ENCODE results near the gene AK2. TPM values are rescaled to one million over a fixed set of nuclear protein-coding genes. Genes with fewer than 3 reads are reported as not detected.

Gene AK2
- total and polyA plus RNA-seq, 10 of the 15 experiments (the other 5 are each of a cell fraction or from before 2014, with no cell fraction given), result 52.3 to 500 (median 278) TPM

GRCh38 chr1:33060579-33061083, 23.9 kb upstream of the AK2 start:
- RAD21 ChIA-PET (ENCODE audit: unreplicated experiment), result interaction anchor here (0.7 kb wide), 1 partner anchor 15 kb away, joined by 3 read pairs; no protein-coding TSS in a partner anchor
- Histone ChIP-seq H3K27me3 (replicated peaks in 1 of 2; ENCODE audit: control insufficient read depth in 2 of 2, insufficient read depth in 2 of 2, low read length in 1 of 2) (no peaks in the 10 kb centered on the region), H3K4me2 (ENCODE audit: control insufficient read depth, insufficient read depth) (no peak overlapping the region), H3K9ac (ENCODE audit: control insufficient read depth, insufficient read depth, low read length) (no peak overlapping the region), H4K20me1 (ENCODE audit: control insufficient read depth, insufficient read depth) (no peaks in the 10 kb centered on the region), H3K27ac (ENCODE audit: control insufficient read depth, insufficient read depth) (no peak overlapping the region), H3K9me3 (replicated peaks; ENCODE audit: control insufficient read depth, insufficient read depth, low read length) (no peaks in the 10 kb centered on the region; the same call in 1 of the 3 replicates), H3K79me2 (ENCODE audit: control insufficient read depth, insufficient read depth, low read length) (no peaks in the 10 kb centered on the region), H3K4me3 (no peak overlapping the region), H3K36me3 (ENCODE audit: control insufficient read depth in 2 of 2, insufficient read depth in 2 of 2, low read length in 1 of 2) (no peaks in the 10 kb centered on the region), H3K4me1 (ENCODE audit: control insufficient read depth, insufficient read depth, low read length) (peaks cover 9% of the 10 kb centered on the region), H2AFZ (ENCODE audit: control insufficient read depth, low read depth, low read length) (no peak overlapping the region)
- POLR2A ChIA-PET, result interaction anchor here (0.7 kb wide), 1 partner anchor 128 kb away, joined by 3 read pairs; no protein-coding TSS in a partner anchor
- no peak for TF ChIP-seq MYB (IDR thresholded peaks at IDR 0.05; ENCODE audit: borderline replicate concordance, low read depth, low read length)
- TF ChIP-seq ZZZ3 (IDR thresholded peaks at IDR 0.05; ENCODE audit: control insufficient read depth, insufficient read length, low read depth), result no peak
- TF ChIP-seq NFYB (IDR thresholded peaks at IDR 0.05; ENCODE audit: insufficient read depth, low read depth, low read length), result no peak
- TF ChIP-seq TCF3 (IDR thresholded peaks at IDR 0.05; ENCODE audit: borderline replicate concordance, insufficient read depth, low read depth, low read length), result no peak
- no peak for TF ChIP-seq TARDBP (IDR thresholded peaks at IDR 0.05; ENCODE audit: borderline replicate concordance)
- no peak for TF ChIP-seq ZNF384 (IDR thresholded peaks at IDR 0.05; ENCODE audit: borderline replicate concordance, low read depth, low read length)
- no peak for TF ChIP-seq USF2 (IDR thresholded peaks at IDR 0.05; ENCODE audit: borderline replicate concordance, low read depth, low read length)
- SMC1A ChIA-PET (ENCODE audit: uncharacterized antibody, unreplicated experiment), result interaction anchor here (1.6 kb wide), 1 partner anchor 13 kb away, joined by 4 read pairs; no protein-coding TSS in a partner anchor
- BruUV-seq (replicated peaks), result no TSS peak
- intact Hi-C loops (cut with micrococcal nuclease; ENCODE audit: unreplicated experiment), result no loop called here
- DNase-seq (ENCODE audit: low read depth, low spot score), result no peak
- 50% methylated on average over 2 of the region's 2 CpGs for WGBS (ENCODE audit: insufficient coverage, insufficient replicate concordance, low lambda C conversion rate, missing lambda C conversion rate)
- FAIRE-seq, result no peak
- CTCF ChIA-PET, result interaction anchor here (8.2 kb wide), 1 partner anchor 126 kb away, joined by 183 read pairs; no protein-coding TSS in a partner anchor
- ATAC-seq, result no peak
- in situ Hi-C loops (cut with MboI), result no loop called here
